ENCODE data around the gene SMAD5. TPM values are rescaled to one million over a fixed set of nuclear protein-coding genes. Genes with fewer than 3 reads are reported as not detected.

SMAD5 gene
- total and polyA plus RNA-seq, 12 donors: 7.0 to 53.8 (median 38.7) TPM

GRCh38 chr5:136169218-136169617, 36.6 kb downstream of the SMAD5 start:
- 96% methylated on average over 3 of the region's 3 CpGs for WGBS, 2 donors
- peaks cover 0 to 95% (median 7%) of the 10 kb centered on the region in 9 donors for H3K36me3 ChIP-seq

DNA sequence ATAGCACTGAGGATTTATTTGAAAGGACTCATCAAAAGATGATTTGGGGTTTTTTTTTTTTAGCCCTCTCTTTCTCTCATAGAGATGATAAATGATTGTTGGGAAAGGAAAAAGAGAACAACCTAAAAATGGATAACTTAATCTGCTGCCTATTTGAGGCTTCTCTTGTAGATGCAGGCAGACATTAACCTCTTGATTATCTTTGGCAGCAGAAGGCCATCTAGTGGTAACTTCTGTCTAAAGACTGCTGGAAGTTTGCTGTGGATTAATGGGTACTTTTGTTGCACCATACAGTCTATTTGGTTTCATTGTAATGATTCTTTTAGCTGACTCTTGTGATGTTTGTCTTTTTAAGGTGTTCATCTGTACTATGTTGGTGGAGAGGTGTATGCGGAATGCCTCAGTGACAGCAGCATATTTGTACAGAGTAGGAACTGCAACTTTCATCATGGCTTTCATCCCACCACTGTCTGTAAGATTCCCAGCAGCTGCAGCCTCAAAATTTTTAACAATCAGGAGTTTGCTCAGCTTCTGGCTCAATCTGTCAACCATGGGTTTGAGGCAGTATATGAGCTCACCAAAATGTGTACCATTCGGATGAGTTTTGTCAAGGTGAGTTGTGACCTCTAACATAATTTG, 41.5 kb downstream of the SMAD5 start:
- TF ChIP-seq CTCF (IDR thresholded peaks at IDR 0.05): peak; percentile 50 to 80 (median 64)
- Histone ChIP-seq H3K27ac (no peak overlapping the region), H3K4me1 (peaks cover 0 to 18% (median 0%) of the 10 kb centered on the region in 9 donors), H3K9me3 (no peaks in the 10 kb centered on the region), H3K36me3 (peaks cover 0 to 96% (median 26%) of the 10 kb centered on the region in 9 donors), H3K4me3 (no peak overlapping the region), H3K27me3 (no peaks in the 10 kb centered on the region)
- WGBS, 2 donors: 96% methylated on average over 2 of the region's 2 CpGs
- intact Hi-C loops (cut with DNase I): loop anchor here (2.0 to 10.0 kb wide), 13 partner anchors 87 to 232 kb away; no protein-coding TSS in a partner anchor
- ATAC-seq: peak in 5 of 8 donors; percentile 44 to 70 (median 64)
- no peak for DNase-seq

More at GRCh38 chr5:136169218-136169617, 36.6 kb downstream of the SMAD5 start:
- peaks cover 0 to 17% (median 0%) of the 10 kb centered on the region in 9 donors for H3K4me1 ChIP-seq
- no peak overlapping the region for H3K27ac ChIP-seq
- ATAC-seq: no peak
- H3K4me3 ChIP-seq: no peak overlapping the region
- no peaks in the 10 kb centered on the region for H3K27me3 ChIP-seq
- intact Hi-C loops (cut with DNase I): loop anchor here in 1 of 10 donors (5.0 kb wide), 1 partner anchor 37 kb away; the partner anchor contains the start of gene SMAD5
- no peak for DNase-seq
- H3K9me3 ChIP-seq: no peaks in the 10 kb centered on the region
- no peak for TF ChIP-seq CTCF (IDR thresholded peaks at IDR 0.05)

GRCh38 chr5:136182618-136183017, 50.0 kb downstream of the SMAD5 start:
- ATAC-seq (no peak), DNase-seq (no peak)
- H3K36me3 ChIP-seq: peaks cover 0 to 66% (median 23%) of the 10 kb centered on the region in 9 donors
- no peaks in the 10 kb centered on the region for H3K4me1 ChIP-seq
- intact Hi-C loops (cut with DNase I): no loop called here
- no peak overlapping the region for H3K27ac ChIP-seq
- 84 to 91% methylated on average over 1 of the region's 1 CpG for WGBS, 2 donors
- H3K27me3 ChIP-seq: no peaks in the 10 kb centered on the region
- no peak for TF ChIP-seq CTCF (IDR thresholded peaks at IDR 0.05)
- H3K9me3 ChIP-seq: no peaks in the 10 kb centered on the region
- H3K4me3 ChIP-seq: no peak overlapping the region

GRCh38 chr5:136185974-136186665, 53.5 kb downstream of the SMAD5 start:
- Histone ChIP-seq H3K27ac (no peak overlapping the region), H3K4me3 (no peak overlapping the region), H3K27me3 (peaks cover 0 to 12% (median 4%) of the 10 kb centered on the region in 7 donors), H3K9me3 (no peaks in the 10 kb centered on the region), H3K4me1 (peaks cover 0 to 5% (median 3%) of the 10 kb centered on the region in 9 donors), H3K36me3 (peaks cover 0 to 51% (median 24%) of the 10 kb centered on the region in 9 donors)
- TF ChIP-seq CTCF (IDR thresholded peaks at IDR 0.05): no peak
- ATAC-seq (no peak), DNase-seq (no peak)
- intact Hi-C loops (cut with DNase I): no loop called here
- WGBS, 2 donors: 90 to 95% methylated on average over 5 of the region's 5 CpGs
